ENCODE results near the gene NPR1.
"Not testable (repeated sequence)": the region's sequence is repeated elsewhere in the genome, so short reads cannot be mapped to it uniquely, and the experiment has no call there.

The NPR1 gene

DNA sequence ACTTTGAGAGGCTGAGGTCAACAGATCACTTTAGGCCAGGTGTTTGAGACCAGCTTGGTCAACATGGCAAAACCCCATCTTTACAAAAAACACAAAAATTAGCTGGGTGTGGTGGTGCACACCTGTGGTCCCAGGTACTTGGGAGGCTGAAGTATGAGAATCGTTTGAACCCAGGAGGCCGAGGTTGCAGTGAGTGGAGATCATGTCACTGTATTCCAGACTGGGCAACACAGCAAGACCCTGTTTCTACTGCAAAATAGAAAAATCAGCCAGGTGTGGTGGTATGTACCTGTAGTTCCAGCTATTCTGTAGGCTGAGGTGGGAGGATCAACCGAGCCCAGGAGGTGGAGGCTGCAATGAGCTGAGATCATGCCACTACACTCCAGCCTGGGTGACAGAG, 45.2 kb downstream of the NPR1 start:
- no peak for DNase-seq (ENCODE audit: low read depth in 2 of 3, low spot score in 1 of 3)

DNA sequence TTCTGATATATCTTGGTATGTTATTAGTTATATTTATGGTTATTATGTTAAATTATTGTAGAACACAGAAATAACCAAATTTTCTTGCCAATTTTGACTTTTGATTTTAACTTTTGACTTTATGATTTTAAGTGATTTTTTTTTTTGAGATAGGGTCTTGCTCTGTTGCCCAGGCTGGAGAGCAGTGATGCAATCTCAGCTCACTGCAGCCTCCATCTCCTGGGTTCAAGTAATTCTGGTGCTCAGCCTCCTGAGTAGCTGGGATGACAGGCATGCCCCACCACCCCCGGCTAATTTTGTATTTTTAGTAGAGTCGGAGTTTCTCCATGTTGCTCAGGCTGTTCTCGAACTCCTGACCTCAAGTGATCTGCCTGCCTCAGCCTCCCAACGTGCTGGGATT, 46.1 kb downstream of the NPR1 start:
- not testable (repeated sequence) for DNase-seq (ENCODE audit: low read depth in 2 of 3, low spot score in 1 of 3)

DNA sequence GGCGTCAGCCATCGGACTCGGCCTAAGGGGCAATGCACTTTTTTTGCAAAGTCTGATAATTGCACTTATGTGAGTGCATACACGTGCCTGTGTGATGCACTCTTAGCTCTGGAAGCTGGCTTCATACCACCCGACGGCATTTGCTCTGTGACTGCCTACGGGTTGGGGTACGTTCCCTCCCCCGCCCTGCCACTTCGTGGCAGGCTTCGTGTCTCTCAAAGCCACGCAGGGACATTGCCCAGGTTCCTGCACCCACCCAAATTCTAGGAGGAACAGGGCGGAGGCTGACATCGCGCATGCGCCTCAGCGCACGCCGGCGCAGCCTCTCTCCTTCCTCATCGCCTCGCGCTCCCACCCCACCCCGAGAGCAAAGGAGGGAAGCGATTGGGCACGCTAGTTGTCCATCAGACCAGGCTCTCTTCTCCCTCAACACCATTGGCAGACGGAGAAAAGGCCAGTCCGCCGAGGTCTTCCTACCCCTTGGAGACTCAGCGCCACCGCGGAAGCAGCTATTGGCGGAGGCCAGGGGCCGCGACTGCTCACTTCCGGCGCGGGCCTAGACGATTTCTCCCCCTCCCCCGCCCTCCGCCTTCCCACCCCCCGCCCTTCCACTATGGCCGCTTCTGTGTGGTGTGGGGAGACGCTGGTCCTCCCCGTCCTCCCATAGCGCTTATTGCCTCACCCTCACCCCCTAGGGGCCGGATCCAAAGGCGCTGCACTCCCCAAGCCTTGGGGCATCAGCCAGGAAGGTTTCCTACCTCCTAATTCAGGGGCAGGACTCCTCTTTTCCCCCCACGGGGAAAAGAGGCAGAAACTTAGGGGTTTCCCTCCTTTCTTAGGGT, 49.2 kb downstream of the NPR1 start, which contains the start of gene INTS3:
INTS3 (plus strand) TSS at position 588 of the 842 bp plus-strand sequence. CDS start 585 bp downstream, outside the sequence.
- DNase-seq (ENCODE audit: low read depth in 2 of 3, low spot score in 1 of 3) = peak; percentile 98 to 100 (median 98)

DNA sequence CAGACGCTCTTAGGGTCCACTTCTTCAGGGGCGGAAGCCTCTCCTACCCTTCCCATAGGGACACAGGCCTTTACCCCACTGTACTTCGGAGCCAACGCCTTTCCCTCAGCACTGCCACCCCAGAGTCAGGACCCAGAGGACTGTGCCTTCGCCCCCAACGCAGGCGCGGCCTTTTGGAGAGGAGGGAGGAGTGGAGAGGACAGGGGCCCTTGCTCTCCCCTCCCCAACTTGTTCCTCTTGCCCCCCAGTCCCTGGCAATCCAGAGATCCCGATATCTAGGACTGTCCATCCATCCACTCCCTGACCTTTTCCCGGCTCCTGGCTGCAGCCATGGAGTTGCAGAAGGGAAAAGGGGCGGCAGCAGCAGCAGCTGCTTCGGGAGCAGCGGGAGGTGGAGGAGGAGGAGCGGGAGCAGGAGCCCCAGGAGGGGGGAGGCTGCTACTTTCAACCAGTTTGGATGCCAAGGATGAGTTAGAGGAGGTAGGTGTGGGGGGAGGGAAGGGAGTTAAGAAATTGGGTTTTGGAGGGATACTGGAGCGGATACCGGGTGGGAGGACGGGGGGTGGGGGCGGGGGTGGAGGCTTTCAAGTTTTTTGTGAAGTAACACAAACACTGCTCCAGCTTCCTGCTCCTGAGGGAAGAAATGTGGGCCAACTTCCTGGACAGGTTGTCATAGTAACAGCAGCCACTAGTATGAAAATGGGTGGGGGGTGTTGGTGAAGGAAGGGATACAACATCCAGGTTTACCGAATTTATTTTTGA, 50.0 kb downstream of the NPR1 start:
- peak in 1 of 3 donors; percentile 25 for DNase-seq (ENCODE audit: low read depth in 2 of 3, low spot score in 1 of 3)

DNA sequence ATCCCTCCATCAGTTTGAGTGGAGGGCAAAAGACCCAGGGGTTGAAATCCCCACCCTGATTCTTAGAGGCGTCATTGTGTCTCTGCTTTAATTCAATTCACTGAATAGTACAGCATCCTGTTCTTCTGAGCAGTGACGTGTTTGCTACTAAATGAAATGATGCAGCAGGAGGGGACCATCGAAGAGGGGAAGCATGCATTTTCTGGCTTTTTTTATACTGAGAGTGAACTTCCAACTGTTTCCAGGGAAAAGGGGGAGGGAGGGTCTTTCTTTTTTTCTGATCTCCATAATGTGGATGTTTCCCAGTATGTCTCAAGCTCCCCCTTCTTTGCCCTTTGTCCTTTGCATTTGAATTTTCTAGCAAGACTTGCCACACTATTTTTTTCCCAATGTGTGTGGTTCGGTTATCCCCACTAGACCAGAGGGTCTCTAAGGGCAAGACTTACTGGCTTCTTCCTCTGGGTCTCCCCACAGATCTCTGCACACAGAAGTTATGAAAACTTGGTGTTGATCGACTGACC, 52.0 kb downstream of the NPR1 start:
- no peak for DNase-seq (ENCODE audit: low read depth in 2 of 3, low spot score in 1 of 3)

DNA sequence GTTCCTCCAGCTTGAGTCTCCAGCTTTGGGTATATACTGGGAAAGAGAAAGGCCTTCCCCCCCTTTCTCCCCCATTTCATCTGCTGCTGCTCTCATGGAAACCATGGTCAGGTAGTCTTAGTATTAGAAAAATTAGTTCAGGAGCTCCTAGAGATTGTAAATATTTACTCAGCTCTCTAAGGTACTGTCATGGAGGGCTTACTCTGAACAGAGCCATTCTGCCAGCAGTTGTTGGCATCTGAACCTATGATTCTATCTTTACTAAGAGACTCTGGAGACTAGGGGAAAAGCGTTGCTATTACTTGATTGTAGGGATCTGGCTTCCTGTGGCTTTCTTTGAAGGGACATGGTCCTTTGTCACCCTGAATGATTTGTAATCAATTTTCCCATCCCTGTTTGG, 55.5 kb downstream of the NPR1 start:
- no peak for DNase-seq (ENCODE audit: low read depth in 2 of 3, low spot score in 1 of 3)

DNA sequence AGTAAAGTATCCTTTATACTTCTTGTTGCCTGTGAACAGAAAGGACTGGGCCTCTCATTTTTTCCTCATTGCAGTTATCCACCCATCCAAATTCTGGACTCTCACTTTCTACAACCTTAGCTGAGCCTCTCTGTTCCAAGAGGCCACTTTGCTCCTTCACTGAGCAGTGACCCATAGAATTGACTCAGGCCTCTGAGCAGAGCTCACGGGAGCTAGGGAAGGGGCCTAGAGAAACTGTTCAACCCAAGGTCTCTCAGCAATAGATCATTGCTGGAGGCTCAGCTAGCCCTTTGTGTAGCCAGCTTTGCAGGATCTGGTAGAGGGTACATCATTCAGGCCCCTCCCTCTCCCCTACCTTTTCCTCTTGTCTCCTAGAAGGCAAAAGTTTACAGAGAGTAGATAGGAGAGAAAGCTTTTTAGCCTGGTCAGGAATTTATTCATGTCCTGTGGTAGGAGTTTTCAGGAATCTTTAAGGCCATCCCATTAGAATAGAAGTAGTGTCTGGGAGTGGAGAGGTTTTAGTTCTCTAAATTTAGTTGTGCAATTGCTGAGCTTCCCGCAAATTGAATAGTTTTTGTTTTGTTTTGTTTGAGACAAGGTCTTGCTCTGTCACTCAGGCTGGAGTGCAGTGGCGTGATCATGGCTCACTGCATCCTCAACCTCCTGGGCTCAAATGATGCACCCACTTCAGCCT, 56.1 kb downstream of the NPR1 start:
- no peak for DNase-seq (ENCODE audit: low read depth in 2 of 3, low spot score in 1 of 3)

DNA sequence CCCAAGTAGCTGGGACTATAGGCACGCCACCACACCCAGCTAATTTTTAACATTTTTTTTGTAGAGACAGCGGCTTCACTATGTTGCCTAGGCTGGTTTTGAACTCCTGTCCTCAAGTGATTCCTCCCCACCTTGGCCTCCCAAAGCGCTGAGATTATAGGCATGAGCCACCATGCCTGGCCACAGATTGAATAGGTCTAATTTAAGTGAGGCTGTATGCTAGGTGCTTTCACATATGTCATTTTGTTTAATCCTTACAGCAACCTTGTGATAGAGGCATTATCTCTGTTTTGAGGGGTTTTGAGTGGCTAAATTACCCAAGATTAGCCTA, 56.6 kb downstream of the NPR1 start:
- DNase-seq (ENCODE audit: low read depth in 2 of 3, low spot score in 1 of 3) = no peak

DNA sequence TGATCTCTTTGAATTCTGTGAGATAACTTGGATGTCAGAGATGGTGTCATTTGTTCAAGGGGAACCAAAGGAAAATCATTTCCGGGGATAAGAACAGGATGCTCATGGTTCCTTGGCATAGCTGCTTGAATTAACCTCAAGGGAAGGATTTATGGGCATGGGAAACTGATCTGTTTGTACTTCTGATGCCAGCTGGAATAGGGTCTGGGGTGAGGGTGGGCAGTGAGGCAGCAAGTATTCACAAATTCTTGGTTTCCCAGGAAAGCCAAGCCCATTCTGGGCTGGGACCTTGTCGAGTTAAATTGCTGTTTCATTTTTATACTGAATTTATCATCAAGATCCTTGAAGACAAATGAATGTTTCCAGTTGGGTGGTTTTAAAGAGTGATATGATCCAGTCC, 63.5 kb downstream of the NPR1 start:
- no peak for DNase-seq (ENCODE audit: low read depth in 2 of 3, low spot score in 1 of 3)

DNA sequence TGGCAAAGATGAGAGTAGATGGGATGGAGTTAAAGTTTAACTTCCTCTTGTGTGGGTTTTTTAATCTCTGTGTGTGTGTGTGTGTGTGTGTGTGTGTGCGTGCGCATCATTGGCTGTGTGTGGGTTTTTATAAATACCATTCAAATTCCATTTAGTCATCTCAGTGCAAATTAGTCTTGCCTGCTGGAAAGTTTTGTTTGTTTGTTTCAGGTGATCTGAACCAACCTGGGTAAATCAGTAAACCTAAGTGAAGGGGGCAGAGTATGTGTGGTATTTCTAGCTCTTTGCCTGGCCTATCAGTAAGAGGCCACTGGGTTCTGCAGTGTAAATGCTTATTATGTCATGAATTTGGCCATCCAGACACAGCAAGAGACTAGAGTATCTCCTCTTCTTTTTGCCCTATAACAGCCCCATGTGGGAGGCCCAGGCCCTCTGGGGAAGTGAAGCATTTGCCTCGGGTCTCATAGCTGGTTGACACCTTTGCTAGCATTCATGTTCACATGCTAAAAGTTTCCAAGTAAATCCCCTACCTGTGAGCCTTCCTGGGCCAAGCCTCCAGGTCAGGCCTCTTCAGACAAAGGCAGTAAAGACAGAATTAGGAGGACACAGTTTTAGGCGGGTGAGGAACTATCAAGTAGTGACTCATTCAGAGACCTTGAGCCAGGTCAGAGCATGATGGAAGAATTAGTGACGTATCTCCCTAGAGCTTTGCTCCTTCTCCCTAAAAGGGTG, 64.1 kb downstream of the NPR1 start:
- DNase-seq (ENCODE audit: low read depth in 2 of 3, low spot score in 1 of 3) = no peak
